Measurements from ENCODE around the gene PLEKHH1.

Gene PLEKHH1

GRCh38 chr14:67633451-67634147, 100.5 kb downstream of the PLEKHH1 start:
- DNase-seq = no peak

- no peak for DNase-seq
These were observed 103.3 kb downstream of the PLEKHH1 start for GRCh38 chr14:67636361-67636919.

GRCh38 chr14:67638642-67639041, 105.6 kb downstream of the PLEKHH1 start:
- no peak for DNase-seq
